Smooth muscle cell (in vitro differentiated cells): ENCODE data around the gene TMEM187. TPM values are rescaled to one million over a fixed set of nuclear protein-coding genes. Genes with fewer than 3 reads are reported as not detected.

ENCODE experiments used
- DNase-seq: peaks from one replicate; lab custom pipeline; 2025; ENCODE audit not compliant: unreplicated experiment; lab: John Stamatoyannopoulos, UW
- H2AFZ ChIP-seq: fragments of 200-600 bp; sonication (generic); 2 replicates; pipeline ENCODE4 v1.6.0; 2016; ENCODE audit warnings: antibody characterized with exemption, low read depth, mild to moderate bottlenecking
- H3F3A ChIP-seq: fragments of 200-600 bp; sonication (generic); 2 replicates; pipeline ENCODE4 v1.6.0; 2017; ENCODE audit warnings: antibody characterized with exemption, low read depth
- H3K27ac ChIP-seq: fragments of 200-600 bp; sonication (generic); 2 replicates; pipeline ENCODE4 v1.5.1; 2016; ENCODE audit warnings: low read depth, mild to moderate bottlenecking
- H3K27me3 ChIP-seq: fragments of 200-600 bp; sonication (generic); 2 replicates; pipeline ENCODE4 v1.6.1; 2016; ENCODE audit warnings: low read depth, mild to moderate bottlenecking
- H3K36me3 ChIP-seq: fragments of 200-600 bp; sonication (generic); 2 replicates; pipeline ENCODE4 v1.5.1; 2016; ENCODE audit warnings: low read depth
- H3K4me1 ChIP-seq: fragments of 200-600 bp; sonication (generic); 2 replicates; pipeline ENCODE4 v1.5.1; 2016; ENCODE audit warnings: low read depth
- H3K4me2 ChIP-seq: fragments of 200-600 bp; sonication (generic); 2 replicates; pipeline ENCODE4 v1.6.0; 2016; ENCODE audit warnings: mild to moderate bottlenecking
- H3K4me3 ChIP-seq: fragments of 200-600 bp; sonication (generic); 2 replicates; pipeline ENCODE4 v1.5.1; 2016; ENCODE audit warnings: mild to moderate bottlenecking
- H3K79me2 ChIP-seq: fragments of 200-600 bp; sonication (generic); 2 replicates; pipeline ENCODE4 v1.6.0; 2016; ENCODE audit warnings: low read depth, mild to moderate bottlenecking
- H3K9ac ChIP-seq: fragments of 200-600 bp; sonication (generic); 2 replicates; pipeline ENCODE4 v1.6.0; 2016; ENCODE audit warnings: low read depth
- H3K9me3 ChIP-seq: fragments of 200-600 bp; sonication (generic); replicated peaks from 2 replicates; pipeline ENCODE4 v1.5.1; 2016; ENCODE audit warnings: low read depth
- H4K20me1 ChIP-seq: fragments of 200-600 bp; sonication (generic); 2 replicates; pipeline ENCODE4 v1.6.0; 2016; ENCODE audit warnings: low read depth
- CTCF ChIP-seq: fragments of 200-600 bp; sonication (generic); IDR thresholded peaks from 2 replicates; pipeline ENCODE4 v1.5.1; 2017; ENCODE audit warnings: borderline replicate concordance, mild to moderate bottlenecking, antibody characterized with exemption; ENCODE audit not compliant: insufficient read depth, poor library complexity, severe bottlenecking
- WGBS: methylation state at CpG from one replicate; pipeline ENCODE4 v1.1.7; 2016; ENCODE audit warnings: low lambda C conversion rate; 5-methylcytosine and 5-hydroxymethylcytosine counted together
- polyA plus RNA-seq: library from polyadenylated mRNA; unstranded; fragments of >200 nt; fragmentation: Nextera tagmentation; extraction: Ambion mirVana; gene quantifications from 2 replicates; pipeline ENCODE4 v1.2.1, GENCODE V29; 2016
- total RNA-seq: library from RNA; depleted of rRNA; stranded (reverse); fragments of >200 nt; gene quantifications from 2 replicates; pipeline ENCODE4 v1.2.3, GENCODE V29; 2014

TMEM187 gene
- total and polyA plus RNA-seq, 2 experiments from 2014 or later: 6.2 to 9.8 TPM

GRCh38 chrX:154021131-154021611 lies 48.6 kb downstream of the TMEM187 start:
- no peaks in the 10 kb centered on the region for H3K9me3 ChIP-seq
- peaks cover 6% of the 10 kb centered on the region for H3K79me2 ChIP-seq
- peaks cover 5% of the 10 kb centered on the region for H3K4me1 ChIP-seq
- H4K20me1 ChIP-seq: no peaks in the 10 kb centered on the region
- H3K27ac ChIP-seq: peak overlapping the region; percentile 80
- no peak overlapping the region for H3K4me3 ChIP-seq
- H3K4me2 ChIP-seq: peak overlapping the region; percentile 79
- H3K27me3 ChIP-seq: no peaks in the 10 kb centered on the region
- TF ChIP-seq CTCF: no peak
- peak; percentile 17 for DNase-seq
- 48% methylated on average over 11 of the region's 11 CpGs for WGBS
- no peaks in the 10 kb centered on the region for H3K36me3 ChIP-seq
- H3F3A ChIP-seq: no peaks in the 10 kb centered on the region
- H2AFZ ChIP-seq: no peak overlapping the region
- H3K9ac ChIP-seq: peak overlapping the region; percentile 81

- DNase-seq: no peak
- Histone ChIP-seq H3K4me1 (peaks cover 5% of the 10 kb centered on the region), H3K79me2 (peaks cover 6% of the 10 kb centered on the region), H3K27ac (peak overlapping the region; percentile 80), H4K20me1 (no peaks in the 10 kb centered on the region), H3K36me3 (no peaks in the 10 kb centered on the region), H3K4me3 (no peak overlapping the region), H3K9me3 (no peaks in the 10 kb centered on the region), H3F3A (no peaks in the 10 kb centered on the region), H2AFZ (no peak overlapping the region), H3K9ac (peak overlapping the region; percentile 81), H3K4me2 (no peak overlapping the region), H3K27me3 (no peaks in the 10 kb centered on the region)
- 81% methylated on average over 5 of the region's 5 CpGs for WGBS
- no peak for TF ChIP-seq CTCF
These were observed 49.6 kb downstream of the TMEM187 start for GRCh38 chrX:154022108-154022507.

DNA sequence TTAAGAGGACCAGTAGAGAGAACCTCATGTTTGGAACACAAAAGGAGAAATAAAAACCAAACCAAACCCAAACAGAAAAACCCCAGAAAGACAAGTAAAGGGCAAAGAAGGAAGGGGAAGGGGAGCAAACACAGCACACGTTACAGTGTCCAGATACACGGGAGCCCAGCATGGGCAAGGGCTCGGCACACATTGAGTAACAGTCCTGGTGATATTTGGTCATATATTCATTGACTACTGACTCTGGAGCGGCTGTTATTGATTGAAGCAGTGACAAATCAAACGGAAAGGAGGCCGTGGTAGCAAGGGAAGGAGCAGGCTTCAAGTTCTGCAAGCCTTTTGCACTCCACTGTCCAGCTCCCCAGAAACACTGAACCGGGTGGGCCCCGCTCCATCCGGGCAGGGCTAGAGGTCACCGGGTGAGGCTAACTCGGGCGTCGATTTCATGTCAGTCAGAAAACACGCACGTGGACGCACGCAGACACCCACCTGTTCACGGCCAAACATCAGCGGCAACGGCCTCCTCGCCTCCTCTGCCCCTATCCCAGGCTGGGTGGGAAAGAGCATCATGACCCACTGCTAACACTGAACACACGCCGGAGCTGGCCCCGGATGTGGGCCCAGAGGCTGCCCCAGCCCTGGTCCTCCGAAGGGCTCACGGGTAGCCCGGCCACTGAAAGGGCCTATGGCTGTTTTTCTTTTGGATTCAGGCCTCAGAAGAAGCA lies 50.9 kb downstream of the TMEM187 start:
- H3K27me3 ChIP-seq: no peaks in the 10 kb centered on the region
- no peak for TF ChIP-seq CTCF
- no peak overlapping the region for H3K4me3 ChIP-seq
- peaks cover 6% of the 10 kb centered on the region for H3K79me2 ChIP-seq
- no peak overlapping the region for H3K27ac ChIP-seq
- H3K36me3 ChIP-seq: no peaks in the 10 kb centered on the region
- no peaks in the 10 kb centered on the region for H3K9me3 ChIP-seq
- H3K9ac ChIP-seq: no peak overlapping the region
- peaks cover 5% of the 10 kb centered on the region for H3K4me1 ChIP-seq
- H4K20me1 ChIP-seq: no peaks in the 10 kb centered on the region
- DNase-seq: no peak
- H3K4me2 ChIP-seq: no peak overlapping the region
- H3F3A ChIP-seq: no peaks in the 10 kb centered on the region
- 87% methylated on average over 27 of the region's 27 CpGs for WGBS
- H2AFZ ChIP-seq: no peak overlapping the region

- Histone ChIP-seq H3K9ac (no peak overlapping the region), H3K4me1 (peaks cover 5% of the 10 kb centered on the region), H3K9me3 (no peaks in the 10 kb centered on the region), H3K27me3 (no peaks in the 10 kb centered on the region), H2AFZ (no peak overlapping the region), H4K20me1 (no peaks in the 10 kb centered on the region), H3K4me3 (no peak overlapping the region), H3K79me2 (no peaks in the 10 kb centered on the region), H3K4me2 (no peak overlapping the region), H3K27ac (no peak overlapping the region), H3K36me3 (no peaks in the 10 kb centered on the region), H3F3A (no peaks in the 10 kb centered on the region)
- TF ChIP-seq CTCF: no peak
- WGBS: 89% methylated on average over 15 of the region's 15 CpGs
- no peak for DNase-seq
These were observed 51.7 kb downstream of the TMEM187 start for GRCh38 chrX:154024271-154024670.
